SIG-M5 (cell line): ENCODE data around the gene GALNT14.

Experiments used
- DNase-seq: peaks from one replicate; lab custom pipeline; 2025; lab: John Stamatoyannopoulos, UW

Gene GALNT14

DNA sequence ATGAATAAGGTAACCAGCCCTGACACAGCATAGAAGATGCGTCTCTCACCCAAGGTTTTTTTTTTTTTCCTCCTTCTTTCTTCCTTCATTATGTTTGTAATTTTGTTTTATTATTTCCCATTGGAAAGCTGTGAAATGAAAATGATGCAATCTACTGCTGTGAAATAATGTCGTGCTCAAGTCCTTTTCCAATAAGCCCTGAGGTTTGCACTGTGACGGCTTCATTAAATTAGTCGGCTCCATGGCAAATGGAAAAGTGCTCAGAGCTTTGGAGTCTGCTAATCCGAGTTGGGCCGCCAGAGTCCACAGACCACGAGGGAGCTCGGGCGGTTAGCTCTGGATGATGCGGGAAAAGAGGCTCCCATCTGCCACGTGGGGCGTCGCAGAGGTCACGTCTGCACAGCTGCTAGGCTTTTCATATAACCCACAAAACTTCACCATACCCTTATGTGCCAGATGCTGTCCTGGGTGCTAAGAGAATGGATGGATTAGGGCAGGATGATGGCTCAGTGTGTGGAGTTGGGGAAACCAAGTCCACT is 238.7 kb downstream of the GALNT14 start:
- no peak for DNase-seq

DNA sequence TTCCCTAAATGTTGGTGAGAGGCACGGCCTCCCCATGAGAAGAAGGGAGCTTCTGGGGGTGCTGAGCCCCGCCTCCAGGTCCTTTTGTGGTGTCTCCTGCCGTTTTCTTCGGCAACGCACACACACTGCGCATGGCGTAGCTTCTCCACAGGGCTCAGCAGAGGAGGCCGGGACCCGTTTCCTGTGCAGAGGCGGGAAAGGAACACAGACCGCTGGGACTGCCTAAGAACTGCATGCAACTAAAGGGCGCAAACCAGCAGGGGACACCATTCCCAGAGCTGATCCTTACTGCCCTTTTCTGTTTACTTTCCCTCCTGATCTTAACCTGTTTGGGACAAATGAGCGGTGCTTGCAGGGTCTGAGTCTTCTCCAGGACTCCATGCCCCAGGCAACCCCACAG is 240.7 kb downstream of the GALNT14 start:
- no peak for DNase-seq

DNA sequence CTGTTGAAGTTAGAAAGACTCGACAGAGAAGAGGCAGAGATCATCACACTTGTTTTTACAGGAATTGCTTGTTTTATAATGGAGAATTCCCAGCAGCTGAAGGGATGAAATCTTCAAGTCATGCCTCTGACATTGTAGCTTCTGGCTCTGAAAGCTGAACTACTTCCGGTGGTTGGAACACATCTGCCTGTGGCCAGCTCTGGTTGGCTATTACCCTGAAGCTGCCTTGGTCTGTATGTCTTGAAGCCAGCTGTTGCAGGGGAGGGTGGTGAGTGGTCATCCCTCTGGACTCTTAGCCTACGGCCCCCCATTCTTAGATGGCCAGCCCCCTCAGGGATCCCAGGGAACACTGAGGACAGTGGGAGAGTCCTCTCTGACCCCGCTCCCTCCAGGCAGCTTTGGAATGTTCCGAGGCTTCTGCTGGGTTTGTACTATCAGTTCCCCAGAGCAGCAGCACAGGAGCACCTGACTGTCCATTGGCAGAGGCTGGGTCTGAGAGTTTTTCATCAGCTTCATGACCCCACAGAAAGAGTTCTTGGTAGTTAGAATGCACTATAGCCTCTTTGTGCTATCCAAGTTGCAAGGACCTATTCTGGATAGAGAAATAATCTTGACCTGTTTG is 243.6 kb downstream of the GALNT14 start:
- no peak for DNase-seq

DNA sequence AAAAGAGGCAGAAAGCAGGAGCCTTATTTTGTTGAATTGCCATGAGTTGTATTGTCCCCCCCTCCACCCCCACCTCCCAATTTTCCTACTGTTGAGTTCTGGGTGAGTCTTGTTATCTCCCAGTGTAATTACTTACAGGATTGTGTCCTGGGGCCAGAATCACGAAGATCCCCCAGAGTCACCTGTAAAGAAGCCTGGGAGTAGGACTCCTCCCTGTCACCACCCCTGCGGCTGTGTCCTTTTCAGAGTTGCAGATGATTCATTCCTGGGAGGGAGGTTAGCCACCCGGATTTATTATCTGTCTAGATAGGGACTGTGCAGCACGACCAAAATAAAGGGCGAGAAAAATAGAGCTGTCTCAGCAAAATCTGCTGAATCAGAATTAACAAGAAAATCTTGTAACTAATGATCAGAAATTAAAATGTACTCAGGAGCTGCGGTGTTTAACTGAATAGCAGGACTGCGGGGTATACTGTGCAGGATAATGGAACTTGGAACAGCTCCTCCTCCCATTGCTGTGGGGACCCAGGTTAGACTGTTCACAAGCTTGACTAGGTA is 249.3 kb downstream of the GALNT14 start:
- no peak for DNase-seq

DNA sequence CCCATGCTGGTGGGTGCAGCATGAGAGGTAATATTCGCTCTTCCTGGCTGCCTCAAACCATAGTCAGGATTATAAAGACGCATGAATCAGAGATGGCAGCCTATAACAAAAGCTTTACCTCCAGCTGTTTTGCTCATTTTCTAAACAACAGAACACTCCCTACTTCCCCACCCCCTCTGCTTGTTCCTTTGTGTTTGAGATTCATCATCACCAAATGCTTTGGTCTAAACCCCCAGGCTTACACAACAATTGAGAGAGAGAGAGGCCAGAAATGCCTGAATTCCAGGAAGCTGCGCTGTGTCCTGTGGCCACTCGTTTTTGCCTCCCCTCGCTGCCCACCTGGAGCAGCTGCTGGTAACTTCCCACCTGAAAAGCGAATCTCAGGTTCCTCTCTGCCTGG is 252.2 kb downstream of the GALNT14 start:
- no peak for DNase-seq

DNA sequence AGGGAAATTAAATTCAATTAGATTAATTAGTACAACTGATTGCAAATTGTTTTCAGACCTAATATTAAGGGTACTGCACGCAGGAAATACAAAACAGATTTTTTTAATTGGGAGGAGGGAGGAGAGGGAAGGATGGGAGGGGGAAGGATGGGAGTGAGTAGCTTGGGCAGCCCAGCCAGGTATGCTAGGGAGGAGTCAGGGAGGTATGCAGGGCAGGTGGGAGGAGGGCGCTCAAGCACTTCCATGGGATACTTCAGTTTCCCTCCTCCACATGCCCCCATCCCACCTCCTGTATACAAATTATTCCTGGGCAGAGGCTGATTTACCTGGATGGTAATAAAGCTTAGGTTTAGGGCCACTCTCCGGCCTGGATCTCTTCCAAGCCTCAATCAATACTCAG is 254.4 kb downstream of the GALNT14 start:
- DNase-seq: no peak

DNA sequence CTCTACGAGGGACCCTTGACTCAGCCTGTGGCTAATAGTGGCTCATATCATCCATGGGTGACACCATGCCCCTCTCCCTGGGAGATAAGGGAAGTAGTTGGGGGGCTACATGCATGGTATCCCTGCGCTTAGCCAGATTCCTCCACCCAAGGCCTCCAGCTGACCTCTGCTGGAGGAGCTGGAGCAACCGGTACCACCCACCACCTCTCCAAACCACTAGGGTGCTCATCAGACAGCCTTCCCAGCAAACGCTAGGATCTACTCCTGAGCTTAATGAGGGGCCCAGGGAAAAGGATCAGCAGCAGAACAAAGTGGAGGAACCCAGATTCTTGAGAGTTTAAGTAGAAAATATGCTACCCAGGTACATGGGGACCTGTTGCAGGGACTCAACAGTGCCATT is 255.1 kb downstream of the GALNT14 start:
- DNase-seq: no peak

DNA sequence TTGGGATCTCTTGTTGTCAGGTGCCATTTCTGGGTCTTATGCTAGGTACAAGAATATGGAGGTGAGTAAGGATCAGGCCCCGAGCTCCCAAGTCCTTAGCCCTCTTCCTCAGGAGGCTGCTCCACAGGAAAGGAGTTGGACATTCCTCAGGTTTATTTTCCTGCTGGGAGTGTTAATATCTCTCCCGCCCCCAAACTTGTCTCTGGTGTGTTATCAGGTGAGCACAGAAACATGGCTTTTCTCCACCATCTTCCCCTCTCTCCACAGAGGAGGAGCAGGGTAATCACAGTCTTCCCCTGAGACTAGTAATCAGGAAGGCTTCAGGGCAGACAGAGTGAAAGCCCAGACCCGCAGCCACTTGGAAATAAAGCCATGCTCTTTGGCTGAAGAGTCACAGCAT is 257.7 kb downstream of the GALNT14 start:
- DNase-seq: no peak

DNA sequence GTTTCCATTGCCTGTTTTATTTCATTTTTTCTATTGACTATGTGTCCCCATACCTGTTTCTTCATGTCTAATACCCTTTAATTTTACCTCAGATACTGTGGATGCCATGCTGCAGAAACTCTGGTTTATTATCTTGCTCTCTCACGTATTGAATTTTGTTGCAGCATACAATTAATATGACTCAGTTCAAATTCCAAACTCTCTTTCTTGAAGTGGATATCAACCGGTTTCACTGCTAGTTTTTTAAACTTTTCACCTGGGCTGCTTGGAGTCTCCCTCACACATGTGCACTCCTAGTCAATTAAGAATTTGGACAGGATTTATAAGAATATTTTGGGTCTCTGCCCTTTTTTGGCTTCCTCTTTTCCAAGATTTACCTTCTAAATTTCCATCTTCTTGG is 260.4 kb downstream of the GALNT14 start:
- no peak for DNase-seq

DNA sequence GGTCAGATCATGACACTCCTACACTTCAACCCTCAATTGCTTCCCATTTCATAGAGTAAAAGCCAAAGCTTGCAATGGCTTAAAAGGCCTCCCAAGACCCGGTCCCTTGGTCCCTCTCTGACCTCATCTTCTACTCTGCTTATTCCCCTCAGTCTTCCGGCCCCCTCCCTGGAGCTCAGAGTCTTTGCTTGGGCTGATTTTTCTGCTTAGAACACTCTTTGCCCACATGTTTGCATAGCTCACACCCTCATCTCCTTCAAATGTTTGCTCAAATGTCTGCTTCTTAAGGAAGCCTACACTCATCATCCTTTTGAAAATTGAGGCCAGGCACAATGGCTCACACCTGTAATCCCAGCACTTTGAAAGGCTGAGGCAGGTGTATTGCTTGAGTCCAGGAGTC is 265.4 kb downstream of the GALNT14 start:
- DNase-seq: no peak

DNA sequence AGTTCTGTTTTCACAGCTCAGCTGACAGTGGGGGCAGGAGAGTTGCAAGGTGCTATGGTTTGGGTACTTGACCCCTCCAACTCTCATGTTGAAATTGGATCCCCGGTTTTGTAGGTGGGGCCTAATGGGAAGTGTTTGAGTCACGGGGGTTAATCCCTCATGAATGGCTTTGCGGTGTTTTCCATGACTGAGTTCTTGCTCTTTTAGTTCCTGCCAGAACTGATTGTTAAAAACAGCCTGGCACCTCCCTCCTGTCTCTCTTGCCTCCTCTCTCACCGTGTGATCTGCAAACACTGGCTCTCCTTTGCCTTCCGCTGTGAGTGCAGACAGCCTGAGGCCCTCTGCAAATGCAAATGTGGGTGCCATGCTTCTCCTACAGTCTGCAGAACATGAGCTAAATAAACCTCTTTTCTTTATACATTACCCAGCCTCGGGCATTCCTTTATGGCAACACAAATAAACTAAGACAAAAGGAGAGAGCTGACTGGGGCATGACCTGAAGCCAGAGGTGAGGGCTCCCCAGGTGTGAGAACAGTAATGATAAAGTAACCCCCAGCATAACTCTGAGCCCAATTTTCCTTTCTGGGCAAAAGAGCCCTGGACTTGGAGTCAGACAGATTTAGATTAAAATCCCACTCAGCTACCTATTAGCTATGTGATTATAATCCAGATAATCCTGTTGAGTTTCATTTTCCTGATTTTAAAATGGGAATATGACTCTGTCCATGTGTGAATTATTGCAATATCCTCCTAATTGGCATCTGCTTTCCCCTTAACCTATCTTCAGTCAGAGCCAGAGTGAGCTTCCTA is 266.1 kb downstream of the GALNT14 start:
- no peak for DNase-seq

DNA sequence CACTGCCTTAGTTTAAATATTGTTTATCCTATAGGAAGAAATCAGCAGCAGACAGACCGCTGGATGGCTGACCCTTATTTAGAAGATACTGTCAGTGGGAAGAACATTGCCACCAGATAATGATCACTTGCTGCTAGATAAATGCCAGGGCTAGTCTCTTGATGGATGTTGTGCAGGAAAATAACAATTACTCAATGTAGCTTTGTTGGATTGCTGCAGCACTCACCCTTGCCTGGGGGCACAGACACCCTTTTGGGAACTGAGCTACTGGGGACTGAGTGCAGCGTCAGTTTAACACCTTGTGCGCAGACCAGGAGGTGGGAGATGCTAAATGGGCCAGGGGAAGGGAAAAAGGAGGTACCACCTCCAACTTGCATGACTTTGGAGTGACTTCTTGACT is 266.8 kb downstream of the GALNT14 start:
- DNase-seq: no peak

DNA sequence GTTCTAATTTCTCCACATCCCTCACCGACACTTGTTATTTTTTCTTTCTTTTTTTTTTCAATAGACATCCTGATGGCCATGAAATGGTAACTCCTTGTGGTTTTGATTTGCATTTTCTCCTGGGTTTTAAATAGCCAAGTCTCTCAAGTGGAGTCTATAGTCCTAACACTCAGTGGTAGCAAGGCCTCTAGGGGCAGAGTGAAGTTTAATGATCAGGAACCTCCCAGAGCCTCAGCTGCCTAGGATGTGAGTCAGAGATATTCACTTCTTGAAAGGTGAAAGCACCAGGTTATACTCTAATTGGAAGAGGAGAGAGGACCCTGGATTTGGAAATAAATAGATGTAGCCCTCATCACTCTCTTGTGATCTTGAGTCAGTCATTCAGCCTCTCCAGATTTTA is 268.3 kb downstream of the GALNT14 start:
- no peak for DNase-seq

DNA sequence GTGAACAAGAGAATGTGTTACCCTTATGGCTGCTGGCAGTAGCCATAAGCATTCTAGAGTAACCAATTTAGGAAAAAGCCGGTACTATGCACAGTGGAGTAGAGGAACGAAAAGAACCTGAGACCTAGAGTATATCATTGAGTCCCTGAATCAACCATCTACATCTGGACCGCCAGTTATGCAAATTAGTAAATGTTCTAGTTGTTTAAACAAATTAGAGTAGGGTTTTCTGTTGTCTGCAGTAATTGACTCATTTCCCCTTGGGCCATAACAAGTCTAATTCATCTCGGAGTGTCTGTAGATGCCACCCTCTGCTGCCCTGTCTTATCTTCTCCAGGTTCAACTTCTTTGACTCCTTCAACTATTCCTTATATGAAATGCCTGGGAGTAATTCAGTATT is 270.9 kb downstream of the GALNT14 start:
- DNase-seq: no peak

DNA sequence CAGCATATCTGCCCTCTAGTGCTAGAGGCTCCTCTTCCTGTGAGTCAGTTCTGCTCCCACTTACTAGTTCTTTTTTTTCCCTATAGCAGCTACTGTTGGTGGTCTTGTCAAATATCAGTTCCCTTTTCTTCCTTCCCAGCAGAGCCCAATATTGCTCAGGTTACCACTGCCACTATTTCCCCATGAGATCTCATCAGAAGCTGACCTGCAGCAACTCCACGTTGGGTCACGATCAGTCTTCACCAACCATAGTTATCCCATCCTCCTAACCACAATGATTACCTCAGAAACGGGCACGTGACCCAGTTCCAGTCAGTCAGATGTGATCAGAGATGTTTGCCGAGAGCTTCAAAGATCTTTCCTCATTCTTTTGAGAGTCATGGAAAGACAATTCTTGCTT is 271.3 kb downstream of the GALNT14 start:
- peak; percentile 53 for DNase-seq

DNA sequence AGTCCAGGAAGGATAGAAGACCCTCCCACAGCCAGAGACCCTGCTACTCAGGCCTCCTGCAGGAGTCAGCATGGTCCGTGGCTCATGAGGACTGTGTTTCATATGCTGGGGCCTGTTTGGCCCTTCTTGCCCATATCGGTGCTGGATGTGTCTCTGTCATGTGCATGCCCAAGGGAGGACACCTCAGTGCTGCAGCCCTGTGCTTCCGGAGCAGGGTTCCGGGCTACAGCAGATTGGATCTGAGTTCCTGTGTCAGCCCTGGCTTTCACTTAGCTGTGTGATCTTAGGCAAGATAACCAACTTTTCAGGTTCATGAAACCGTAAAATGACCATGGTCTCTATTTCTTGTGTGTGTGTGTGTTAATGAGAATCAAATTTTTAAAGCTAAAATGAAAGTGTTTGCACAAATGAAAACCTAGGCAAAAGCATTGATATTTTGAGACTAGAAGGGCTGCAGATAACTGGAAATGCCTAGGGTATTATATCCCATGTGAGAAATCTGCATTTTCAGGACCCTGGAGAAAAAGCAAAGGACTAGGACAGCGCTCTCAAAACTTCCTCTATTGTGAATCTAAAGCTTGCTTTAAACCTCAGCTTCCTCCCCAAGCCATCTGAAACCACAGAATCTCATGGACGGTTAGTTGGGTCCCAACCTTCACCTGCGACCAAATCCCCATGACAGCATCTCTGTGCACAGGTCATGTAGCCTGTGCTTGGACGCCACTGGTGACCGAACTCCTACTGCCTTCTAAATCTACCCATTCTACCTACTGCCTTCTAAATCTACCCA is 272.2 kb downstream of the GALNT14 start:
- DNase-seq: no peak

DNA sequence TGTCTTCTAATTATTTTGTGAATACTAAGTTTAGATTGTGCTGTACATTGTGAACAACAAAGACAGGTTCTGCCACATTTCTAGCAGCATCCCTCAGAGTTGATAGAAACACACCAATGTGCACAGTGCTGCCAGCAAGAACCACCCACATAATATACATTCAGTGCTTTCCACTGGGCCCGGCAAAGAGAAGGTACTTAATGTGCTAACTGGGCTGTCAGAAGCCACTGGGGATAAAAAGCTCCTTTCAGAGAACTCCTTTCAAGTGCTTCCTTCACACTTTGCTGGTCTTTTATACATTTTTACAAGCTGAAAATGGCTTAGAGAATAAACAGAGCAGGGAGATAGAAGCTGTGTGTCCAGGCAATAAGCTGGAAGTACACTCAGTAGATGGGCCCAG is 273.0 kb downstream of the GALNT14 start:
- DNase-seq: no peak

DNA sequence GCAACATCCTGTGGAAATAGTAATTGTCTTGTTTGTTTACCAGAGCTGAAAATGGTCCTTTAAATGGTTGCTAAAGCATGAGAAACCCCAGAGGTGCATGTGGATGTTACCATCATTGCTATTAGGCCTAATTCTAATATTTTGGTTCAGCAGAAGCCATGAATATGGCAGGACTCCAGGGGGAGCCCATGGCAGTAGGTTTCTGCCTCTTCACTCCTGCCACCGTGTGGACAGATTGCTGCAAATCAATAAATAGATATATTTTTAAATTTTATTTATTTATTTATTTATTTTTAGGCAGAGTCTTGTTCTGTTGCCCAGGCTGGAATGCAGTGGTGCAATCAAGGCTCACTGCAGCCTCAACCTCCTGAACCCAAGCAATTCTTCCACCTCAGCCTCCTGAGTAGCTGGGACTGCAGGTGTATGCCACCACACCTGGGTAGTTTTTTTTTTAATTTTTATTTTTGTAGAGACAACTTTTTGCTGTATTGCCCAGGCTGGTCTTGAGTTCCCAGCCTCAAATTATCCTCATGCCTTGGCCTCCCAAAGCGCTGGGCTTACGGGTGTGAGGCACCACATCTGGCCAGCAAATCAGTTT is 276.1 kb downstream of the GALNT14 start:
- no peak for DNase-seq

DNA sequence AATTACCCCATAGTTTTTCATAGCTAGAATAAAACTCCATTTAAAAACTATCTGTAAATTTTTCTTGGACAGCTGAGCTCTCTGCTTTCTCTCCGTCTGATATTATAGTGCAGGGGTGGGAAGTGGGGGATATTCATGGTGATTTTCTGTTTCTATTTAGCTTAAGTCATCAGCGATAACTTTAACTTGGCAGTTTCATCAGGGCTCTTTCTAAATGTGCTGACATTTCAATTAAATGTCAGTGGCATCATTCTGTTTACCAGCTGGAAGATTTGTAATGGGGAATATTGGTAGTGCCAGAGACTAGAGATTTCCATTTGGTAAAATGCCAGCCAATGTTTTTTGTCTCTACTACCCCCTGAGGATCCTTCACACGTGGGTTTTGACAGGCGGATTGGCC is 277.5 kb downstream of the GALNT14 start:
- DNase-seq: no peak
